Measurements from ENCODE around the gene SF3A1. TPM values are rescaled to one million over a fixed set of nuclear protein-coding genes. Genes with fewer than 3 reads are reported as not detected.

SF3A1 gene
- polyA plus RNA-seq, 1 donor from 2014 or later = 14.4 TPM

GRCh38 chr22:30285176-30285845 lies 71.4 kb downstream of the SF3A1 start:
- Histone ChIP-seq H3K4me2 (ENCODE audit: low read length) (no peak overlapping the region), H3K9ac (ENCODE audit: low read length) (no peak overlapping the region), H2AFZ (ENCODE audit: low read depth, low read length) (no peak overlapping the region), H3K79me2 (replicated peaks; ENCODE audit: insufficient read depth, low read length) (no peaks in the 10 kb centered on the region), H4K20me1 (ENCODE audit: insufficient read depth) (no peaks in the 10 kb centered on the region), H3K9me3 (ENCODE audit: low read length) (no peaks in the 10 kb centered on the region), H3K27ac (ENCODE audit: low read length) (no peak overlapping the region), H3K4me3 (ENCODE audit: low read length) (no peak overlapping the region), H3F3A (ENCODE audit: insufficient read depth, low read length, poor library complexity, severe bottlenecking) (no peaks in the 10 kb centered on the region), H3K9me2 (ENCODE audit: insufficient read depth, low read length) (no peaks in the 10 kb centered on the region), H3K36me3 (ENCODE audit: insufficient read depth, low read length) (no peaks in the 10 kb centered on the region), H3K27me3 (ENCODE audit: insufficient read depth, low read depth, low read length) (no peaks in the 10 kb centered on the region)
- TF ChIP-seq EP300 (conservative IDR thresholded peaks at IDR 0.05; ENCODE audit: poor library complexity, severe bottlenecking) = no peak
- TF ChIP-seq, protein P1, sequence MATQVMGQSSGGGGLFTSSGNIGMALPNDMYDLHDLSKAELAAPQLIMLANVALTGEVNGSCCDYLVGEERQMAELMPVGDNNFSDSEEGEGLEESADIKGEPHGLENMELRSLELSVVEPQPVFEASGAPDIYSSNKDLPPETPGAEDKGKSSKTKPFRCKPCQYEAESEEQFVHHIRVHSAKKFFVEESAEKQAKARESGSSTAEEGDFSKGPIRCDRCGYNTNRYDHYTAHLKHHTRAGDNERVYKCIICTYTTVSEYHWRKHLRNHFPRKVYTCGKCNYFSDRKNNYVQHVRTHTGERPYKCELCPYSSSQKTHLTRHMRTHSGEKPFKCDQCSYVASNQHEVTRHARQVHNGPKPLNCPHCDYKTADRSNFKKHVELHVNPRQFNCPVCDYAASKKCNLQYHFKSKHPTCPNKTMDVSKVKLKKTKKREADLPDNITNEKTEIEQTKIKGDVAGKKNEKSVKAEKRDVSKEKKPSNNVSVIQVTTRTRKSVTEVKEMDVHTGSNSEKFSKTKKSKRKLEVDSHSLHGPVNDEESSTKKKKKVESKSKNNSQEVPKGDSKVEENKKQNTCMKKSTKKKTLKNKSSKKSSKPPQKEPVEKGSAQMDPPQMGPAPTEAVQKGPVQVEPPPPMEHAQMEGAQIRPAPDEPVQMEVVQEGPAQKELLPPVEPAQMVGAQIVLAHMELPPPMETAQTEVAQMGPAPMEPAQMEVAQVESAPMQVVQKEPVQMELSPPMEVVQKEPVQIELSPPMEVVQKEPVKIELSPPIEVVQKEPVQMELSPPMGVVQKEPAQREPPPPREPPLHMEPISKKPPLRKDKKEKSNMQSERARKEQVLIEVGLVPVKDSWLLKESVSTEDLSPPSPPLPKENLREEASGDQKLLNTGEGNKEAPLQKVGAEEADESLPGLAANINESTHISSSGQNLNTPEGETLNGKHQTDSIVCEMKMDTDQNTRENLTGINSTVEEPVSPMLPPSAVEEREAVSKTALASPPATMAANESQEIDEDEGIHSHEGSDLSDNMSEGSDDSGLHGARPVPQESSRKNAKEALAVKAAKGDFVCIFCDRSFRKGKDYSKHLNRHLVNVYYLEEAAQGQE (IDR thresholded peaks at IDR 0.05; ENCODE audit: borderline replicate concordance) = no peak
- TF ChIP-seq TAF1 (IDR thresholded peaks at IDR 0.05; ENCODE audit: low read depth) = no peak
- no peak for TF ChIP-seq EZH2 (IDR thresholded peaks at IDR 0.05; ENCODE audit: borderline replicate concordance, insufficient read depth, low read length, poor library complexity, severe bottlenecking)
- no peak for TF ChIP-seq RAD21 (conservative IDR thresholded peaks at IDR 0.05)
- TF ChIP-seq MXI1 (conservative IDR thresholded peaks at IDR 0.05; ENCODE audit: poor library complexity, severe bottlenecking) = no peak
- no peak for TF ChIP-seq CTCF (IDR thresholded peaks at IDR 0.05; ENCODE audit: poor library complexity, severe bottlenecking)
- no peak for TF ChIP-seq SMC3 (conservative IDR thresholded peaks at IDR 0.05; ENCODE audit: poor library complexity)
- TF ChIP-seq POLR2AphosphoS5 (IDR thresholded peaks at IDR 0.05) = no peak

DNA sequence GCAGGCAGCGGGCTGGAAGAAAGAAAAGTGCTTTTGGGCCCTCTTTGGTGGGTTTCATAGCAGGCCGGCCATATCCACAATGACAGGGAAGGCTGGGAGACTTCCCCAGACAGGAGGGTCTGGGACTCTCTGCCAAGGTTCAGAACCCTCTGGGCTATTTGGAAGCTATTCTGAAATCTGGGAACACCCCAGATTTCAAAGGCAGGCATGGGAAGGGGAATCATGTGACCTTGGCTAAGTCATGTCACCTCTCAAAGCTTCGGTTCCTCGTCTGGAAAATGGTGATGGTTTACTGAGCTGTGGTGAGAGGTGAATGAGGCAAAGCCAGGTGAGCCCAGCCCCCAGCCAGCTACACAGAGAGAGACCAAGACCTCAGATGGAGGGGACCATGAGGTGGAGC lies 72.0 kb downstream of the SF3A1 start:
- TF ChIP-seq RAD21 (conservative IDR thresholded peaks at IDR 0.05) (no peak), SMC3 (conservative IDR thresholded peaks at IDR 0.05; ENCODE audit: poor library complexity) (no peak)
- no peaks in the 10 kb centered on the region for H3F3A ChIP-seq (ENCODE audit: insufficient read depth, low read length, poor library complexity, severe bottlenecking)
- H3K4me2 ChIP-seq (ENCODE audit: low read length) = no peak overlapping the region
- no peak overlapping the region for H3K4me3 ChIP-seq (ENCODE audit: low read length)
- H4K20me1 ChIP-seq (ENCODE audit: insufficient read depth) = no peaks in the 10 kb centered on the region
- H3K9ac ChIP-seq (ENCODE audit: low read length) = no peak overlapping the region
- H2AFZ ChIP-seq (ENCODE audit: low read depth, low read length) = no peak overlapping the region
- no peaks in the 10 kb centered on the region for H3K9me2 ChIP-seq (ENCODE audit: insufficient read depth, low read length)
- H3K79me2 ChIP-seq (replicated peaks; ENCODE audit: insufficient read depth, low read length) = no peaks in the 10 kb centered on the region
- no peaks in the 10 kb centered on the region for H3K36me3 ChIP-seq (ENCODE audit: insufficient read depth, low read length)
- no peaks in the 10 kb centered on the region for H3K27me3 ChIP-seq (ENCODE audit: insufficient read depth, low read depth, low read length)
- H3K27ac ChIP-seq (ENCODE audit: low read length) = no peak overlapping the region
- H3K9me3 ChIP-seq (ENCODE audit: low read length) = no peaks in the 10 kb centered on the region
